Stimulated activated CD8-positive, alpha-beta memory T cell treated with anti-CD3 and anti-CD28 coated beads, Interleukin-7, amount 100 ng/mL, for 48 hours (primary cell): Measurements from ENCODE around the gene RNF182.
"Not testable (repeated sequence)": the region's sequence is repeated elsewhere in the genome, so short reads cannot be mapped to it uniquely, and the experiment has no call there.

Experiments
- DNase-seq, 2 donors: peaks; one replicate each; pipeline ENCODE4 v3.0.0-alpha.2; 2020; ENCODE audit warnings: low read depth in 1 of 2; ENCODE audit errors: extremely low read depth in 1 of 2

The RNF182 gene

GRCh38 chr6:13953061-13953705 lies 28.4 kb downstream of the RNF182 start:
- DNase-seq, result no peak

GRCh38 chr6:13965582-13966127 lies 40.9 kb downstream of the RNF182 start:
- DNase-seq, result no peak

GRCh38 chr6:13971303-13971702 lies 46.6 kb downstream of the RNF182 start:
- DNase-seq, result no peak

DNA sequence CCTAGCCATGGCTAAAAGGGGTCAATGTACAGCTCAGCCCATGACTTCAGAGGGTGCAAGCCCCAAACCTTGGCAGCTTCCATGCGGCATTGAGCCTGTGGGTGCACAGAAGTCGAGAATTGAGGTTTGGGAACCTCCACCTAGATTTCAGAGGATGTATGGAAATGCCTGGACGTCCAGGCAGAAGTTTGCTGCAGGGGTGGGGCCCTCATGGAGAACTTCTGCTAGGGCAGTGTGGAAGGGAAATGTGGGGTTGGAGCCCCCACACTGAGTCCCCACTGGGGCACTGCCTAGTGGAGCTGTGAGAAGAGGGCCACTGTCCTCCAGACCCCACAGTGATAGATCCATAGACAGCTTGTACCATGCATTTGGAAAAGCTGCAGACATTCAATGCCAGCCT lies 47.9 kb downstream of the RNF182 start:
- DNase-seq, result not testable (repeated sequence)

DNA sequence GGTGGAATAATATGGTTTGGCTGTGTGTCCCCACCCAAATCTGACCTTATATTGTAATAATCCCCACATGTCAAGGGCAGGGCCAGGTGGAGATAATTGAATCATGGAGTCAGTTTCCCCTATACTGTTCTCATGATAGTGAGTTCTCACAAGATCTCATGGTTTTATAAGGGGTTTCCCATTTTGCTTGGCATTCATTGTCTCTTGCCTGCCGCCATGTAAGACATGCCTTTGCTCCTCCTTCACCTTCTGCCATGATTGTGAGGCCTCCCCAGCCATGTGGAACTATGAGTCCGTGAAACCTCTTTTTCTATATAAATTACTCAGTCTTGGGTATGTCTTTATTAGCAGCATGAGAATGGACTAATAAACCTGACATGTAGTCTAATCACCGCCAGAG lies 48.7 kb downstream of the RNF182 start:
- not testable (repeated sequence) for DNase-seq

DNA sequence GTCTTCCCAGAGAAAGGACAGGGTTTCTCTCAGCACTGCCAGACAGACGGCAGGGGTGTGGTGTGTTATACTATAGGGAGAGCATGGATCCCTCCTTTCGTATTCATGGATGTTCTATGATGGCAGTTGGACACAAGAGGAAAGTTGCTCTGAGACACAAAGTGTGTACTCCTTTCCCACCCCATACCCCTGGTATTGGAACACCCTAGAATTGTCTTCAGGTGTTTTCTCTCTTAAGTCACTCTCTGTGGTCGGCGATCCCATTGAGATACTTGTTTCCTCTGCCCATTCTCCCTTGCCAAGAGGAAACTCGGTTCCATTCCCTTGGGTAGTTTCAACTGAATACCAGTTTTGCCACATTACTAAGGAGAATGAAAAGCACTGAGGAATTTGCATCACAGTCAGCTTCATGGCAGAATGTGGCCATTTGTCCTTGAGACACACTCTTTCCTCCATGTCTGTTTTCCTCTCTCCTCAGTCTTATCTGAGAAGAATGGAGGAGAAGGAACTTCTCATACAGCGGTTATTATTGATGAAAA lies 53.4 kb downstream of the RNF182 start:
- DNase-seq, result no peak

- DNase-seq, result no peak
These were observed 54.0 kb downstream of the RNF182 start for GRCh38 chr6:13978787-13979186.

GRCh38 chr6:13979284-13980171 lies 54.8 kb downstream of the RNF182 start:
- no peak for DNase-seq

DNA sequence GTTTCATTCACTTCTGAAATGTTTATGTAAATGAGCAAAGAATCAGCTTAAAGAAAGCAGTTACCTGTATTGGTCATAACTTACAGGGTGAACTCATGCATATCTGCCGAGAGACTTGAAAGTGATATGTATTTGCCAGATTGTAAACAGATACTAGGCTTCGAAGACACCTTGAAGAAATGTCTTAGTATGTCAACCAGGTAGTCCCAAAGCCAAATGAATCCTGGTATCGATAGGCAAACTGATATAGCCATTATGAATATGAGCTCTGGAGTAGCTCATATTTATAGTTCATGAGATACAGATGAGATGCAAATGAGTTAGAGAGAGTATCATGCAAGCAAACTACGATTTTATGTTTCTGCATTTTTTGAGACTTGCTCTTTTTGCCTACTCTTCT lies 55.8 kb downstream of the RNF182 start:
- no peak for DNase-seq

- no peak for DNase-seq
These were observed 61.0 kb downstream of the RNF182 start for GRCh38 chr6:13985663-13986325.

DNA sequence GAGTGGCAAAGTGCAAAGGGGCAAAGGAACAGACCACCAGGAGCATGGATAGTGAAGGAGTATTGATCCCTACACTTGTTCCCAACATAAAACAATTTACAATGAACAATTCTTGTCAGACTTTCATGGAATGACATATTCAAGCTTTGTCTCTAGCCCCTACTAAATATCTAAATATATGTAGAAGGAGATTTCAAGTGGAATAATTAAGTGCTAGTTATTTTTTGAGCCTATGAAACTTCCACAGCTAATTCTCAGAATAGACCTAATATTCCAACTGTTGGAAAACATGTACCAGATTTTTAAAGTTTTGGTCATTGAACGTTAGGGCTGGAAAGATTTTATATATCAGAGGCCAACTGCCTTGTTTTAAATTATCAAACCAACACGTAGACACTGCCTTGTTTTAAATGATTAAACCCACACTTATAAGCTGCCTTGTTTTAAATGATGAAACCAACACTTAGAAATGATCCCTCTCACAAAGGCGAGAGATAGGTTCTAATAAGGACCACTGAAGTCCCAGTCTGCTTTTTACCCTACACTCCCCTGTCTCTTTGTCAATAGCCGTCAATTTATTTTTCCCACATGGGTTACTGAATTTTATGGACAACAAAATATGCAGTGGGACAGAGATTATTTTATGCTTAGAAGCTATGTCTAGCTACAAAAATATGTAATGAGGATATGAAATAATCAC lies 62.1 kb downstream of the RNF182 start:
- DNase-seq, result no peak

- no peak for DNase-seq
These were observed 62.7 kb downstream of the RNF182 start for GRCh38 chr6:13987400-13987865.

GRCh38 chr6:13988049-13988738 lies 63.4 kb downstream of the RNF182 start:
- DNase-seq, result no peak

GRCh38 chr6:13988908-13989307 lies 64.2 kb downstream of the RNF182 start:
- DNase-seq, result no peak

- DNase-seq, result no peak
These were observed 64.9 kb downstream of the RNF182 start for GRCh38 chr6:13989496-13990144.

- DNase-seq, result no peak
These were observed 66.0 kb downstream of the RNF182 start for GRCh38 chr6:13990796-13991195.

DNA sequence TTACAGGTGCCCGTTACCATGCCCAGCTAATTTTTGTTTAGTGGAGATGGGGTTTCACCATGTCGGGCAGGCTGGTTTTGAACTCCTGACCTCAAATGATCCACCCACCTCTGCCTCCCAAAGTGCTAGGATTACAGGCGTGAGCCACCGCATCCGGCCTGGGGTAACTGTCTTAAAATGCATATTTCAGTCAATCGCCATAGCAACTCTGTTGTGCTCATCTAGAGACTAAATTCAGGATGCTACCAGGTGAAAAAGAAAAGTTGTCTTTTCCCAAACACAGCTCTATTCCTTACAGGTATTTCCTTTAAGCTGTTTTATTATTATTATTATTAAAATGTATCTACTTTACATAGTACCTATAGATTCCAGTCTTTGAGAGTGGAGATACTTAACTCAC lies 66.6 kb downstream of the RNF182 start:
- DNase-seq, result no peak

GRCh38 chr6:13992417-13993055 lies 67.8 kb downstream of the RNF182 start:
- no peak for DNase-seq

DNA sequence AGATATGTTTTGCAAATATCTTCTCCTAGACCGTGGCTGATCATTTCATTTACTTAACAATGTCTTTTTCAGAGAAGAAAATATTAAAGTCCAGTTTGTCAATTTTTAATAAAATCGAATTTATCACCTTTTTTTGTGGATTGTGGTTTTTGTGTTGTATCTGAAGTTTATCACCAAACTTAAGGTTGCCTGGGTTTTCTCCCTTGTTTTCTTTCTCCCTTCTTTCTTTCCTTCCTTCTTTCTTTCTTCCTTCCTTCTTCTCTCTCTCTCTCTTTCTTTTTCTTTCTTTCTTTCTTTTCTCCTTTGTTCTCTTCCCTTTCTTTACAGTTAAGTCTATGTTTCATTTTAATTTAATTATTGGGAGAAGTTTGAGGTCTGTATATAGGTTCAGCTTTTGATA lies 68.7 kb downstream of the RNF182 start:
- no peak for DNase-seq
